K562 (cell line): ENCODE data around the gene NAPA.

ENCODE experiments used
- NR2C2 ChIP-seq, 2 experiments: fragments of 200-800 bp in 1 of 2; sonication (Bioruptor generic) in 1 of 2; sonication (generic) in 1 of 2; formaldehyde crosslinking in 1 of 2; IDR thresholded peaks; 2 replicates each; pipeline versions ENCODE4 v1.6.1 to v1.8.0; 2016 to 2022; ENCODE audit warnings: mild to moderate bottlenecking in 1 of 2, missing compliant biosample characterization in 1 of 2, missing genetic modification characterization in 1 of 2, missing genetic modification reagents in 1 of 2
- RFX1 ChIP-seq: fragments of 450-650 bp; IDR thresholded peaks from 2 replicates; pipeline ENCODE4 v1.6.1; 2016; ENCODE audit warnings: mild to moderate bottlenecking, moderate library complexity
- ZBTB7A ChIP-seq: IDR thresholded peaks from 2 replicates; pipeline ENCODE4 v1.6.1; 2011; ENCODE audit warnings: low read depth, mild to moderate bottlenecking, low read length, moderate library complexity, borderline replicate concordance; ENCODE audit not compliant: control insufficient read depth

DNA sequence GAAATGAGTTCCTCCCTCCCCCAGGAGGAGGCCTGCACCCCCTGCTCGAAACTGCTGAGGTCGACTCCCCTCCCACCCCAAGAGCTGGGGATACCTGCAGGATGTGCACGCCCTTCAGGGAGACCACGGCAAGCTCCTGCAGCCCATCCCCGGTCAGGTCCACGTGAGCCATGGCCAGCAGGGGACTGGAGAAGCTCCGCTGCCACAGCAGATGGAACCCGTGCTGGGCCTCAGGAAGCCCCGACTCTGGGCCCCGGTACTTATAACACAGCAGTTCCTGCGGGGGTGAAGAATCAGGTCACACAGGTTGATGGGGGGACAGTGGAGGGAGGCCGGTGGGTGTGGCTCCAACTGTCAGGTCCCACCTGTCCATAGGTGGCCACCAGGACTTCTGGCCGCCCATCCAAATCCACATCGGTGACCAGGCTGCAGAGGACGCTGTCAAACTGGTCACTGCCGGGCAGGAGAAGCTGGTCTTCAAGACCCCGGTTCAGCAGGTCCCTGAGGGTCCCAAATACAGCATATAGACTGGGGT is 38.4 kb downstream of the NAPA start:
- no peak for TF ChIP-seq ZBTB7A
- no peak for TF ChIP-seq RFX1
- TF ChIP-seq NR2C2 (CRISPR knock-in tag; IDR thresholded peaks at IDR 0.05): no peak
- no peak for TF ChIP-seq NR2C2 (tag; IDR thresholded peaks at IDR 0.05)
